Measurements from ENCODE around the gene ST8SIA2. TPM values are rescaled to one million over a fixed set of nuclear protein-coding genes. Genes with fewer than 3 reads are reported as not detected.

The ST8SIA2 gene
- total and polyA plus RNA-seq, 10 of the 15 experiments (the other 5 are each of a cell fraction or from before 2014, with no cell fraction given), result not detected

- Histone ChIP-seq H3K36me3 (ENCODE audit: control insufficient read depth in 2 of 2, insufficient read depth in 2 of 2, low read length in 1 of 2) (no peaks in the 10 kb centered on the region), H2AFZ (ENCODE audit: control insufficient read depth, low read depth, low read length) (no peak overlapping the region), H3K79me2 (ENCODE audit: control insufficient read depth, insufficient read depth, low read length) (no peaks in the 10 kb centered on the region), H3K4me2 (ENCODE audit: control insufficient read depth, insufficient read depth) (no peak overlapping the region), H3K4me1 (ENCODE audit: control insufficient read depth, insufficient read depth, low read length) (no peaks in the 10 kb centered on the region), H3K27me3 (replicated peaks in 1 of 2; ENCODE audit: control insufficient read depth in 2 of 2, insufficient read depth in 2 of 2, low read length in 1 of 2) (no peaks in the 10 kb centered on the region), H3K9me3 (replicated peaks; ENCODE audit: control insufficient read depth, insufficient read depth, low read length) (no peaks in the 10 kb centered on the region; the same call in 2 of the 3 replicates), H3K9ac (ENCODE audit: control insufficient read depth, insufficient read depth, low read length) (no peak overlapping the region), H3K4me3 (no peak overlapping the region), H3K27ac (ENCODE audit: control insufficient read depth, insufficient read depth) (no peak overlapping the region), H4K20me1 (ENCODE audit: control insufficient read depth, insufficient read depth) (no peaks in the 10 kb centered on the region)
- TF ChIP-seq TAF1 (IDR thresholded peaks at IDR 0.05; ENCODE audit: borderline replicate concordance, low read depth, low read length) (no peak), MEF2A (IDR thresholded peaks at IDR 0.05; ENCODE audit: insufficient read depth, low read depth, low read length) (no peak), TCF12 (IDR thresholded peaks at IDR 0.05; ENCODE audit: low read depth, low read length) (no peak), NFYA (IDR thresholded peaks at IDR 0.05; ENCODE audit: borderline replicate concordance, low read depth, low read length) (no peak)
- RAD21 ChIA-PET (ENCODE audit: unreplicated experiment), result no interaction called here
- in situ Hi-C loops (cut with MboI) (no loop called here), intact Hi-C loops (cut with micrococcal nuclease; ENCODE audit: unreplicated experiment) (no loop called here)
- ATAC-seq, result no peak
- no peak for DNase-seq (ENCODE audit: low read depth, low spot score)
- FAIRE-seq, result no peak
- CTCF ChIA-PET, result no interaction called here
- WGBS (ENCODE audit: insufficient coverage, insufficient replicate concordance, low lambda C conversion rate, missing lambda C conversion rate), result 28% methylated on average over 3 of the region's 3 CpGs
- no TSS peak for BruUV-seq (replicated peaks)
- SMC1A ChIA-PET (ENCODE audit: uncharacterized antibody, unreplicated experiment), result no interaction called here
- POLR2A ChIA-PET, result no interaction called here
These were observed 17.6 kb upstream of the ST8SIA2 start for GRCh38 chr15:92376109-92376508.

DNA sequence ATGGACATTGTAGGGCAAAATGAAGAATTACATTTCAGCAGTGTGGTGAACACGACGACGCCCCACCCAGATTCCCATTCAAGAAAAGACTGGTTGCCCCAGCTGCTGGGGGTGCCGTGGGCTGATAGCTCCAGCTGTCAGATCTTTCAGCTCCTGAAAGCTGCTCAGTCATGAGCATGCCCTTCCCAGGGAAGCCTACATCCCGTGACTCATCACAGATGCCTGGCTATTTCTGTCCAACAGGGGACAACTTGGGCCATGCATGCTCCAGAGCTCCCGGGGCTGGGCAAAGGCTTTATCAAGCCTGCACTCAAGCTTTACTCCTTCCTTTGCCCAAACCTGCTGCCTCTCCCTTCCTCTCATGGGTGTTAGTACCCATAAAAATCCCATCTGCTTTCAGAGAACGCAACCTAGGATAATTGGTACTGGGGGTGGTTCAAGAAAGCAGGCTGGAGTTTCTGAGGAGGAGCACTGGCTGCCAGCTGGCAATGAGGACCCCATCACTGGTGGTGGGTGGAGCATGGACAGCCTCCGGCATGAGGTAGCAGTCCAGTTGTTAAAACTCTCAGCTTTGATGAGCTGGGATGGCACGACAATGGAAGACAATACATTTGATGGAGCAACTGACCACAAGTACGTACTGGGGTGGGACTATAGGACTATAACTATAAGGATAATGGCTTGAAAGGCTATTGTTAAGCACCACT, 16.4 kb upstream of the ST8SIA2 start:
- H3K79me2 ChIP-seq (ENCODE audit: control insufficient read depth, insufficient read depth, low read length), result no peaks in the 10 kb centered on the region
- ChIA-PET POLR2A (no interaction called here), SMC1A (ENCODE audit: uncharacterized antibody, unreplicated experiment) (no interaction called here), CTCF (interaction anchor here (1.3 kb wide), 1 partner anchor 21 kb away, joined by 3 read pairs; no protein-coding TSS in a partner anchor), RAD21 (ENCODE audit: unreplicated experiment) (no interaction called here)
- no peaks in the 10 kb centered on the region for H4K20me1 ChIP-seq (ENCODE audit: control insufficient read depth, insufficient read depth)
- H3K27me3 ChIP-seq (replicated peaks in 1 of 2; ENCODE audit: control insufficient read depth in 2 of 2, insufficient read depth in 2 of 2, low read length in 1 of 2), result no peaks in the 10 kb centered on the region
- H3K4me3 ChIP-seq, result no peak overlapping the region
- H3K9me3 ChIP-seq (replicated peaks; ENCODE audit: control insufficient read depth, insufficient read depth, low read length), result no peaks in the 10 kb centered on the region; the same call in 2 of the 3 replicates
- no peak overlapping the region for H3K27ac ChIP-seq (ENCODE audit: control insufficient read depth, insufficient read depth)
- no peaks in the 10 kb centered on the region for H3K36me3 ChIP-seq (ENCODE audit: control insufficient read depth in 2 of 2, insufficient read depth in 2 of 2, low read length in 1 of 2)
- H2AFZ ChIP-seq (ENCODE audit: control insufficient read depth, low read depth, low read length), result no peak overlapping the region
- in situ Hi-C loops (cut with MboI) (no loop called here), intact Hi-C loops (cut with micrococcal nuclease; ENCODE audit: unreplicated experiment) (no loop called here)
- H3K4me2 ChIP-seq (ENCODE audit: control insufficient read depth, insufficient read depth), result no peak overlapping the region
- H3K9ac ChIP-seq (ENCODE audit: control insufficient read depth, insufficient read depth, low read length), result no peak overlapping the region
- H3K4me1 ChIP-seq (ENCODE audit: control insufficient read depth, insufficient read depth, low read length), result no peaks in the 10 kb centered on the region
- ATAC-seq (no peak), DNase-seq (ENCODE audit: low read depth, low spot score) (no peak), FAIRE-seq (no peak)
- BruUV-seq (replicated peaks), result no TSS peak
- 36% methylated on average over 10 of the region's 10 CpGs for WGBS (ENCODE audit: insufficient coverage, insufficient replicate concordance, low lambda C conversion rate, missing lambda C conversion rate)
- TF ChIP-seq RAD21 (IDR thresholded peaks at IDR 0.05; ENCODE audit: insufficient read depth, low read depth, low read length), result no peak
- TF ChIP-seq SIX5 (IDR thresholded peaks at IDR 0.05; ENCODE audit: low read depth, low read length, severe bottlenecking), result no peak
- no peak for TF ChIP-seq BRCA1 (IDR thresholded peaks at IDR 0.05; ENCODE audit: low read depth, low read length)
- TF ChIP-seq JUND (IDR thresholded peaks at IDR 0.05; ENCODE audit: low read depth, low read length), result no peak
- no peak for TF ChIP-seq BHLHE40 (IDR thresholded peaks at IDR 0.05; ENCODE audit: borderline replicate concordance in 1 of 2, low read depth in 2 of 2, low read length in 1 of 2)
- no peak for TF ChIP-seq CEBPB (IDR thresholded peaks at IDR 0.05; ENCODE audit: borderline replicate concordance in 1 of 2, low read depth in 2 of 2, low read length in 2 of 2)
- no peak for TF ChIP-seq RBBP5 (conservative IDR thresholded peaks at IDR 0.05)
- no peak for TF ChIP-seq STAT3 (IDR thresholded peaks at IDR 0.05; ENCODE audit: low read depth, low read length)
- TF ChIP-seq IKZF2 (IDR thresholded peaks at IDR 0.05), result no peak
- no peak for TF ChIP-seq EZH2 (IDR thresholded peaks at IDR 0.05; ENCODE audit: borderline replicate concordance, control insufficient read depth, low read depth, low read length)
- TF ChIP-seq, protein P1, sequence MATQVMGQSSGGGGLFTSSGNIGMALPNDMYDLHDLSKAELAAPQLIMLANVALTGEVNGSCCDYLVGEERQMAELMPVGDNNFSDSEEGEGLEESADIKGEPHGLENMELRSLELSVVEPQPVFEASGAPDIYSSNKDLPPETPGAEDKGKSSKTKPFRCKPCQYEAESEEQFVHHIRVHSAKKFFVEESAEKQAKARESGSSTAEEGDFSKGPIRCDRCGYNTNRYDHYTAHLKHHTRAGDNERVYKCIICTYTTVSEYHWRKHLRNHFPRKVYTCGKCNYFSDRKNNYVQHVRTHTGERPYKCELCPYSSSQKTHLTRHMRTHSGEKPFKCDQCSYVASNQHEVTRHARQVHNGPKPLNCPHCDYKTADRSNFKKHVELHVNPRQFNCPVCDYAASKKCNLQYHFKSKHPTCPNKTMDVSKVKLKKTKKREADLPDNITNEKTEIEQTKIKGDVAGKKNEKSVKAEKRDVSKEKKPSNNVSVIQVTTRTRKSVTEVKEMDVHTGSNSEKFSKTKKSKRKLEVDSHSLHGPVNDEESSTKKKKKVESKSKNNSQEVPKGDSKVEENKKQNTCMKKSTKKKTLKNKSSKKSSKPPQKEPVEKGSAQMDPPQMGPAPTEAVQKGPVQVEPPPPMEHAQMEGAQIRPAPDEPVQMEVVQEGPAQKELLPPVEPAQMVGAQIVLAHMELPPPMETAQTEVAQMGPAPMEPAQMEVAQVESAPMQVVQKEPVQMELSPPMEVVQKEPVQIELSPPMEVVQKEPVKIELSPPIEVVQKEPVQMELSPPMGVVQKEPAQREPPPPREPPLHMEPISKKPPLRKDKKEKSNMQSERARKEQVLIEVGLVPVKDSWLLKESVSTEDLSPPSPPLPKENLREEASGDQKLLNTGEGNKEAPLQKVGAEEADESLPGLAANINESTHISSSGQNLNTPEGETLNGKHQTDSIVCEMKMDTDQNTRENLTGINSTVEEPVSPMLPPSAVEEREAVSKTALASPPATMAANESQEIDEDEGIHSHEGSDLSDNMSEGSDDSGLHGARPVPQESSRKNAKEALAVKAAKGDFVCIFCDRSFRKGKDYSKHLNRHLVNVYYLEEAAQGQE (IDR thresholded peaks at IDR 0.05; ENCODE audit: low read depth, low read length), result no peak
